Suppressor macrophage treated with lipopolysaccharide for 1 hour (primary cell): ENCODE results near the gene PIK3C2B.
"Not testable (repeated sequence)": the region's sequence is repeated elsewhere in the genome, so short reads cannot be mapped to it uniquely, and the experiment has no call there.

Source experiments
- DNase-seq, 3 donors: peaks; one replicate each; pipeline ENCODE4 v3.0.0-alpha.2; 2020 to 2022

PIK3C2B gene, protein sequence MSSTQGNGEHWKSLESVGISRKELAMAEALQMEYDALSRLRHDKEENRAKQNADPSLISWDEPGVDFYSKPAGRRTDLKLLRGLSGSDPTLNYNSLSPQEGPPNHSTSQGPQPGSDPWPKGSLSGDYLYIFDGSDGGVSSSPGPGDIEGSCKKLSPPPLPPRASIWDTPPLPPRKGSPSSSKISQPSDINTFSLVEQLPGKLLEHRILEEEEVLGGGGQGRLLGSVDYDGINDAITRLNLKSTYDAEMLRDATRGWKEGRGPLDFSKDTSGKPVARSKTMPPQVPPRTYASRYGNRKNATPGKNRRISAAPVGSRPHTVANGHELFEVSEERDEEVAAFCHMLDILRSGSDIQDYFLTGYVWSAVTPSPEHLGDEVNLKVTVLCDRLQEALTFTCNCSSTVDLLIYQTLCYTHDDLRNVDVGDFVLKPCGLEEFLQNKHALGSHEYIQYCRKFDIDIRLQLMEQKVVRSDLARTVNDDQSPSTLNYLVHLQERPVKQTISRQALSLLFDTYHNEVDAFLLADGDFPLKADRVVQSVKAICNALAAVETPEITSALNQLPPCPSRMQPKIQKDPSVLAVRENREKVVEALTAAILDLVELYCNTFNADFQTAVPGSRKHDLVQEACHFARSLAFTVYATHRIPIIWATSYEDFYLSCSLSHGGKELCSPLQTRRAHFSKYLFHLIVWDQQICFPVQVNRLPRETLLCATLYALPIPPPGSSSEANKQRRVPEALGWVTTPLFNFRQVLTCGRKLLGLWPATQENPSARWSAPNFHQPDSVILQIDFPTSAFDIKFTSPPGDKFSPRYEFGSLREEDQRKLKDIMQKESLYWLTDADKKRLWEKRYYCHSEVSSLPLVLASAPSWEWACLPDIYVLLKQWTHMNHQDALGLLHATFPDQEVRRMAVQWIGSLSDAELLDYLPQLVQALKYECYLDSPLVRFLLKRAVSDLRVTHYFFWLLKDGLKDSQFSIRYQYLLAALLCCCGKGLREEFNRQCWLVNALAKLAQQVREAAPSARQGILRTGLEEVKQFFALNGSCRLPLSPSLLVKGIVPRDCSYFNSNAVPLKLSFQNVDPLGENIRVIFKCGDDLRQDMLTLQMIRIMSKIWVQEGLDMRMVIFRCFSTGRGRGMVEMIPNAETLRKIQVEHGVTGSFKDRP (N-terminal part only)

DNA sequence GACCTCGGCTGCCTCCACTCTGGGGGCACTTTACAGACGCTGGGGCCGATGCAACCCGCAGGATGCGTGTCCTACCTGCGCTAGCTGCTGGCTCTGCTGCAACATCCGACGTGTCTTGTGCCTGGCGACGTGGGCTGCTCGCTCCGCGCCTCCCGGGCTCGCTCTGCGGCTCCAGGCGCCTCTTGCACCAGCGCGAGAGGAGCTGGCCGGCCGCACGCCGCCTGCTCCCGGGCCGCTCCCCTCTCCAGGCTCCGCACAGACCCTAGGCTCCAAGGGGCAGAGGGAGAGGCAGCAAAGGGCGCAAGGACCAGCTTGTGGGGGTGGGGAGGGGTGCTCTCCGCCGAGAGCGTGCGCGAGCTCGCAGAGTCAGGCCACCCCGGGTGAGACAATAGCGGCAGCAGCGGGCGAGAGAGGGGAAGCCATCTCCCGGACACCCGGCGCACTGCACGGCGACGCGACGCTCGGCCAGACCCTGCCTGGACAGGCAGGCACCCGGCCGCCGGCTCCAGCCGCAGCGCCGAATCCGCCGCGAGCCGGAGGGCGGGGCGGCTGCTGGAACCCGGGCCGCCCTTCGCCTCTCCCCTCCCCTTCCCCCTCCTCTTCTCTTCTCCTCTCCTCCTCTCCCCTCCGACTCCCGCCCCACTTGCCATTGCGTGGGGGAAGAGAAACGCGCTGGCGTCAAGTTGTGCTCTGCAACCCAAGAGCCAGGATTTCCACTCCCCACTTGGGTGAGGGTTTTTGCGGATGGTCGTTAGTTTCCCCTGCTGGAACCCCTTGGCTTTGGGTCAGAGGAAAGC, at the start of gene PIK3C2B:
Gene PIK3C2B (minus strand): TSS at position 525 of the 797 bp plus-strand sequence. CDS start 25,003 bp downstream, outside the sequence.
- peak; percentile 87 to 93 (median 89) for DNase-seq

DNA sequence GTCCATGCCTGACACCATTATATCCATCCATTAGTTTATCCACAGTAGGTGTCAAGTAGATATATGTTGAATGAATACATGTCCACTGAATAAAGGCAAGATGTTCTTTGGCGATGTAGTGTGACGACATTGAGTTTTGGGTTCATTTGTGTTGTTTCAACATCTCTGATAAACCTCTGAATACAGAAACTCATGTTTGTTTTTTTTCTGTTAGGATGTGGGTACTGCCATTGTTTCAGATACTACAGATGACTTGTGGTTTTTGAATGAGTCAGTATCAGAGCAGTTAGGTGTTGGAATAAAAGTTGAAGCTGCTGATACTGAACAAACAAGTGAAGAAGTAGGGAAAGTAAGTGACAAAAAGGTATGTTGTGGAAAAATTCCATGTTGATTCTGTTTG, 49.7 kb upstream of the PIK3C2B start:
- no peak for DNase-seq

DNA sequence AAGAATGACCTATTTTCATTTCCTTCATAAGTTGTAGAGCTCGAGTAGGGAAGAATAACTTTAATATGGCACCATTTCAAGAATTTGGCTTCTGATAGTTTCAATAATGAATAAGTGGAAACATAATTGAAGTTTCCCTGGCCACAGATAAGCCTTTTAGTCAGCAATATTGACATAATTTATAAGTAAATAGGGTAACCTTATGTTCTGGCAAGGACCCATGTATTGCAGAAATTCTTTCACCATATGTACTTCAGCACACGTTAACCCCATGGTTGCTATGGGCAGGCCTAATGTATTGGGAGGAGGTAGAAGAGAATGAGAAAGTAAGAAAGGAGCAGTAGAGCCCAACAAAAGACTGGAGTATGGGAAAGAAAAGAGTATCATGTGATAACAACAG, 47.0 kb upstream of the PIK3C2B start:
- DNase-seq, result no peak

DNA sequence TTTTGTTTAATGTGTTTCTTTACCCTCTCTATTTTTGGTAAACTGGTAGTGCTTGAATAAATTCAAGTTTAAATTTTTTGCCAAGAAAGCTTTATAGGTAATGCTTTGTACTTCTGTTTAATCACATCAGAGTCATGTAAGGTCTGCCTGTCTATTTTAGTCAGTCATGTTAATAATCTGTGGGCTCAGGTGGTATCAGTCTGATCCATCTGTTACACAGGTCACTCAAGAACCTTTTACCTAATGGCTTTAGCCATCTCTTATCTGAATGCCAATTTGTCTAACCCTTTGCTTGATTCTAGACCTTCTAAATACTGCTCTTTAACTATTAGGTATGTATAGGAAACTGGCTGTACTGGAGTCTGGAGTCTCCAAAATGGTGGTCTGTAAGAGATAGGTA, 38.2 kb upstream of the PIK3C2B start:
- DNase-seq, result no peak

DNA sequence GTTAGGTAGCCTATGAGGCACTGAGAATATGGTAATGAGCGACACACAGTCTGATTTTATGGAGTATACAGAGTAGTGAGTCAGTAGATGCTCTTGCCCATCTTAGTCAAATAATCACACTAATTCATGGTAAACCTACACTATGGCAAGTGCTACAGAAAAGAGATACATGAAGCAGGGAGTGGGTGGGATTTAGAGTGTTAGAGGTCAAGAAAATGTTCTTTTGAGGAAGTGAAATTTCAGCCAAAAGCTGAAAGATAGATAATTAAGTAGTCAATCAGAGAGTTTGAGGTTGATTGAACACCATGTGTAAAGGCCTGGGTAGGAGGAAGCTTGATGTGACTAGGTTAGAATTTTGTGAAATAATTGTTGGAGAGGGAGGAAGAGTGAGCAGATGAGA, 36.3 kb upstream of the PIK3C2B start:
- DNase-seq, result peak; percentile 32 to 55 (median 53)

DNA sequence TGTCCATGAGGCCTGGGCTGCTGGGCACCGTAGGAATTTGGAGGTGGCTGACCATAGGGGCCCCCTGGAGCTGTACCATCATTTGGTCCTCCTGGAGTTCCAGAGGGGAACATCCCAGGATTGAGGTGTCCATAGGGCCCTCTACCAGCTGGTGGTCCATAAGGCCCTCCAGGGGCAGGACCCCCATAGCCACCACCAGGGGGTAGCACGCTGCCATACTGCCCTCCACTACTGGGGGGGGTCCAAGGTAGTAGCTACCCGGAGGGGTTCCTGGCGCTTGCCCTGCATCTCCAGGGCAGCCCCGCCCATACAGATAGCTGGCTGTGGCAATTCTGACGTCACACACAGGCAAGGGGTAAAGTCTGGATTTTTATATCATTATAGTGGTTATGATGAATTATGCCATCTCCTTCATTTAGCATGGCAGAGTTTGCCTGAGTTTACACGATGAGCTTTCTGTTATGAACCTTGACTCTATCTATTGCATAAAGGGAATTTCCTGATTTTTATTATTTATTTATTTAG, 34.8 kb upstream of the PIK3C2B start:
- no peak for DNase-seq

DNA sequence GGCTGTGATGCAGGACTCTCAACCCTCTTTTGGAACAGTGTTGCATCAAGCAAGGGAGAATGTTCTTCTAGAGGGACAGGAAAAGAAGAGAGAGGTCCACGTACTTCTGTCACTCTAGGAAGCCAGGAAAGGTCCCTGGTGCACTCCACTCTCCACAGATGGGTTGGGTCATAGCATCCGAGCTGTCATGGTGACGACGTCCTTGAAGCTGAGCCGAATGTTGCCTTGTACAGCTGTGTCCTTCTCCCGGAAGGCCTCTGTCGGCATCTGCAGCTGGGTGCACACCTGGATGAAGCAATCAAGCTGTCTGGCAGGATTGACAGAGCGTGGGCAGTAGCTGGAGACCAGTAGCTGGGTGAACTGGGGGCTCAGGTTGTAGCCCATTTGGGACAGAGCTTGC, 34.1 kb upstream of the PIK3C2B start:
- no peak for DNase-seq

DNA sequence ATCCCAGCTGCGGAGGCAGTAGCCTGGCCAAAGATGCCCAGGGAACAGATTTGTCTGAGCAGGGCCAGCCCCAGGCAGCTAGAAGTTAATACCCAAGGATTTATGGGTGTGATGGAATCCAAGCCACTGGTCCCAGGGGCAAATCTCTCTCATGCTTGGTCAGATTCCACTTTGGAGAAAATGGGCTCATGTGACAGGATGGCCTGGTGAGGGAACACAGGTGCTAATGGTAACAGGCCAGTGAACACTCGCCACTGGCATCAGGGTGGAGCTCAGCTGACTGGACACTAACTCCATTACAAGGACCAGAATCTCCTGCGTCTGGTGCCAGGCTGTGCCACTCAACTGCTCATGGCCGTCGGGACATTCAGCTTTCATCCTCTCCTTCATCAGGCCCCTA, 33.6 kb upstream of the PIK3C2B start:
- DNase-seq, result no peak

DNA sequence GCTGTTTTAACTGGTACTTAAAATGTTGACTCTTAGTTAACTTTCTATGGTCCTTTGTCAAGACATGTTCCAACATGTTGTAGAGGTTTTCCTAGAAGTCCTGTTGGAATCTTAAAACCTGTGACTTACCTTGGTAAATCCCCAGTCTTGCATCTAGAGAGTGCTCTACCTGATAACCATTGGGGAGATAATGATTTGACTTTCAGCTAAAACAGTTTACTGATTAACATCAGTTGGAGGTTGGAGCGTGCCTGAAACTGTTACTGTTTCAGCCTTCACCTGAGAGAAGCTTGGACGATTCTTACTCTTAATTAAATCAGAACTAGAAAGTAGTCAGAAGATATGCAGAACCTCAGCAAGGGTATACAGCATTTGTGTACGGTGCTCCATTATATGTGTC, 30.4 kb upstream of the PIK3C2B start:
- DNase-seq, result no peak

DNA sequence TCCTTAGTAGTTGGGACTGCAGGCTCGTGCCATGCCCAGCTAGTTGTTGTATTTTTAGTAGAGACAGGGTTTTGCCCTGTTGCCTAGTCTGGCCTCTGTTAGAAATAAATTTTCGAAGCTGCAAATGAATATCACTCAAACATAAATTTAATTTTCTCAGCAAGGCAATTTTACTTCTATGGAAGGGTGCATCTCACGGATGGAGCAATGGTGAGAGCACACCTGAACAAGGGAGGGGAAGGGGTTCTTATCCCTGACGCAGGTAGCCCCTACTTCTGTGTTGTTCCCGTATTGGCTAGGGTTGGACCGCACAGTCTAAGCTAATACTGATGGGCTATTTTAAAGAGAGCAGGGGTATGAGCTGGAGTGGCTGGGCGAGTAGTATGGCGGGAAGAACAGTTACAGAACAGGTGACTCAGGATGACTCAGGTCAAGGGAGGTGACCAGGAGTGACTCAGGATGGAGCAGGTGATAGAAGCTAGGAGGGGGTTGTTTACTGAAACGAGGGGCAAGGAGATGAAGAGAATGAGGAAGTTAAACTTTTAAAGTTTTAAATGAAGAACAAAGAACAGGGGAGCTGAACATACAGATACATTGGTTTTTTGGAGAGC, 29.1 kb upstream of the PIK3C2B start:
- no peak for DNase-seq

DNA sequence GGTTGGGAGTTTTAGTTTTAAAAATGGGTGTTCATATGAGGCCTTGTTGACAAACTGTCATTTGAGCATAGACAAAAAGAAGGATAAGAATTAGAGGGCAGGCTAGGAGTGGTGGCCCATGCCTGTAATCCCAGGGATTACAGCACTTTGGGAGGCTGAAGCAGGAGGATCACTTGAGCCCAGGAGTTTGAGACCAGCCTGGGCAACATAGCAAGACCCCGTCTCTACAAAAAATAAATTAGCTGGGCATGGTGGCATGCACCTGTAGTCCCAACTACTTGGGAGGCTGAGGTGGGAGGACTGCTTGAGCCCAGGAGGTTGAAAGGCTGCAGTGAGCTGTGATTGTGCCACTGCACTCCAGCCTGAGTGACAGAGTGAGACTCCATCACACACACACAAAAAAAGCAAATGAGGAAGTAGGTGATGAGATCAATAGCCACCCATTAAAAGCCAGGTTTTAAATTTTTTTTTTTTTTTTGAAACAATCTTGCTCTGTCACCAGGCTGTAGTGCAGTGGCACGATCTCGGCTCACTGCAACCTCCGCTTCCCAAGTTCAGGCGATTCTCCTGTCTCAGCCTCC, 27.4 kb upstream of the PIK3C2B start:
- not testable (repeated sequence) for DNase-seq

DNA sequence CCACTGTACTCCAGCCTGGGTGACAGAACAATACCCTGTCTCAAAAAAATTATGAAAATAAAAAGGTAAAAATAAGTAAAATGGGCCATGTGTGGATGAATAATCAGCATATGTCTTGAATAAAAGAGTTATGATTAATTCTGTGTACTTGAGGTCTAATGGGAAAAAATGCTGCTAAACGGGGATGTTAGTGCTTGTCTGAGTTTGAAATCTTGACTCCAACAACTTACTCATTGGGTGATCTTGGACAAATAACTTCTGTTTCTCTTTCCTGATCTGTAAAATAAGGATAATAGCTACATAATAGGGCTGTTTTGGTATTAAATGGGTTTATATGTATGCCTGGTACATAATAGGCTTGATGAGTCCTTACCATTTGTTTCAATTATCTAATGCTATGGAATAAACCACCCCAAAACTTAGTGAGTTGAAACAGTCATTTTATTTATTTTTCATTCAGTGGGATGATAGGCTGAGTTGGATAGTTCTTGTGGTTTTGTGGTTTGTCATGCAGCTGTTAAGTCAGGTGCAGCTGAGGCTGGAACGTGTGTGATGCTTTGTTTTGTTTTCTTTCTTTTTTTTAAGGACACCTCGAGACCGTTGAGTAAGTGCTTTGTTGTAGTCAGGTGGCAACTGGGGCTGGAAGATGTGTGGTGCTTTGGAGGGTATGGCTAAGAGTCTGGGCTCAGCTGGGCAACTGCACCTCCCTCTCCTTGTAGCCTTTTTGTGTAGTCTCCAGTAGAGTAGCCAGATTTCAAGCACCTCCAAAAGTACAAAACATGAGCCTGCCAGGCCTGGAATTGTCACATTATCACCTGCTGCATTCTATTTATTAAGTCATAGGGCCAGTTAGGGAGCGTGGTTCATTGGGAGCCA, 26.5 kb upstream of the PIK3C2B start:
- peak; percentile 45 to 58 (median 57) for DNase-seq

DNA sequence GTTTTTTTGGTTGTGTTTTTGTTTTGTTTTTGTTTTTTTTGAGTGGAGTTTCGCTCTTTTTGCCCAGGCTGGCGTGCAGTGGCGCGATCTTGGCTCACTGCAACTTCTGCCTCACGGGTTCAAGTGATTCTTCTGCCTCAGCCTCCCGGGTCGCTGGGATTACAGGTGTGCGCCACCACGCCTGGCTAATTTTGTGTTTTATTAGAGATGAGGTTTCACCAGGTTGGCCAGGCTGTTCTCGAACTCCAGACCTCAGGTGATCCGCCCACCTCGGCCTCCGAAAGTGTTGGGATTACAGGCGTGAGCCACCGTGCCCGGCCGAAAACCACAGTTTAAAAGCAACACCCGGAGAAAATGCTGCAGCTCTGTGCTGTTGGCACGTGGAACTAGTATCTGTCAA, 22.8 kb upstream of the PIK3C2B start:
- DNase-seq, result not testable (repeated sequence)

DNA sequence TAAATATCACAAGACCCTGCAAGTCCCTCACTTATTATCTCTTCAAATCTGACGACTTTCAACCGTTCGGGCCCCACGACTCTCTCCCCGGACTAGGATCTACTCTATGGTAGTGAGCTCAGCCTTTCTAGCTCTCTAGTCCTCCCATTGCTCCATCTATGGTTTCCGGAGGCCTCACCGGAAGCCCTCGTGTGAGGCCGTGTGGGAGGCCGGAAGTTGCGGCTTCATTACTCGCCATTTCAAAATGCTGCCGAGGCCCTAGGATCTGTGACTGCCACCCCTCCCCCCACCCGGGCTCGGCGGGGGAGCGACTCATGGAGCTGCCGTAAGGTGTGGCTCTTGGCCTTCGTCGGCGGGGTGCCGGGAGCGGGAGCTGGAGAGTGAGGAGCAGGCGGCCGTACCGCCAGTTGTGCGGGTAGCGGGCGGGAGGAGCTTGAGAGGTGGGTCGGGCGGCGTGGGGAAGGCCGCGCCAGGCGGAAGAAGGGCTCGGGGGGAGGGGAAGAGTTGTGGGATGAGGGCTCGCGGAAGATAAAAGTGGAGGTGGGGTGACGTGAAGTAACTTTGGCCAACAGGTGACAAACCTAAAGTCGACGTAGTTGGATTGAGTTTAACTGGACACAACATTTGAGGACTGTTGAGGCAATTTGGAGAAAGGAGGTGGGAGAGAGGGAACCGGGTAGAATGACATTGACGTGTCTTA, 21.7 kb upstream of the PIK3C2B start, which contains the start of gene MDM4:
Gene MDM4 (plus strand): TSS at position 227 of the 700 bp plus-strand sequence. CDS start 9,113 bp downstream, outside the sequence.
- peak; percentile 97 to 99 (median 99) for DNase-seq

DNA sequence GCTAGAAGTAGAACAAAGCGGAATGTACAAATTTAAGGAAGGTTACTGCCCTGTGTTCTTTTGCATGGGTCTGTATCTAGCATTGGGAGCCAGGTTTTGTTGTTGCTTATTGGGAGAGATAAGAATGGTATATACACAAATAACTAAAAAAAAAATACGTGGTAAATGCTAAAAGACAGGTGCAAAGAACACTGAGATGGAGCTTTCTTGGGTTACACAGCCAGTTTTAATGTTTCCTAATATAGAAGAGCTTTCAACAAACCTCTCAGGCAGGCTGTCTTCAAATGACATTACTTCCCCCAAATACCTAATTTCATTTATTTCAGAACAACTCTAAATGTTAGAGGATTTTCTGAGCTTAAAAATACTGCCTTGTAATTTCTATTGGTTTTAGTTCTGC, 20.2 kb upstream of the PIK3C2B start:
- no peak for DNase-seq

DNA sequence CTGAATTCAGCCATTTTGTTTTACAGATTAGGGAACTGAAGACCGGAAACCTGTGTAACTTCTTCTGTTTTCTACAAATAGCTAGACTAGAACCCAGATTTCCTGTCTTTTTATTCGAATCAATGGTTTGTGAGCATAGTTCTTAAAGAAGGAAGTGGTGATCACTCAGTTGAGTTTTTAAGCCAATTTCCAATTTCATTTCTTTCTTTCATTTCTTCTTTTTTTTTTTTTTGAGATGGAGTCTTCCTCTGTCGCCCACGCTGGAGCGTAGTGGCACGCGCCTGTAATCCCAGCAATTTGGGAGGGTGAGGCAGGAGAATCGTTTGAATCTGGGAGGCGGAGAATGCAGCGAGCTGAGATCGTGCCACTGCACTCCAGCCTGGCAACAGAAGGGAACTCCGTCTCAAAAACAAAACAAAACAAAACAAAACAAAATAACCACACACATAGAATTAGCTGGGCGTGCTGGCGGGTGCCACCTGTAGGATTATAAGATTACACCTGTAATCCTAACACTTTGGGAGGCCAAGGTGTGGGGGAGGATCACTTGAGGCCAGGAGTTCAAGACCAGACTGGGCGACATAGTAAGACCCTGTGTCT, 18.6 kb upstream of the PIK3C2B start:
- peak; percentile 83 to 92 (median 85) for DNase-seq

DNA sequence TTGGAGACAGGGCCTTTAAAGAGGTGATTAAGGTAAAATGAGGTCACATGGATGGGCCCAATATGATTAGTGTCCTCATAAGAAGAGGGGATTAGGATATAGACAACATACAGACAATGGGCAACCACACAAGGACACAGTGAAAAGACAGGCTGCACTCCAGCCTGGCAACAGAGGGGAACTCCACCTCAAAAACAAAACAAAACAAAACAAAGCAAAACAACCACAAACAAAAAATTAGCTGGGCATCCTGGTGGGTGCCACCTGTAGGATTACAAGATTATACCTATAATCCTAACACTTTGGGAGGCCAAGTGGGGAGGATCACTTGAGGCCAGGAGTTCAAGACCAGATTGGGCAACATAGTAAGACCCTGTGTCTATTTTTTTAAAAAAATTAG, 16.8 kb upstream of the PIK3C2B start:
- no peak for DNase-seq

DNA sequence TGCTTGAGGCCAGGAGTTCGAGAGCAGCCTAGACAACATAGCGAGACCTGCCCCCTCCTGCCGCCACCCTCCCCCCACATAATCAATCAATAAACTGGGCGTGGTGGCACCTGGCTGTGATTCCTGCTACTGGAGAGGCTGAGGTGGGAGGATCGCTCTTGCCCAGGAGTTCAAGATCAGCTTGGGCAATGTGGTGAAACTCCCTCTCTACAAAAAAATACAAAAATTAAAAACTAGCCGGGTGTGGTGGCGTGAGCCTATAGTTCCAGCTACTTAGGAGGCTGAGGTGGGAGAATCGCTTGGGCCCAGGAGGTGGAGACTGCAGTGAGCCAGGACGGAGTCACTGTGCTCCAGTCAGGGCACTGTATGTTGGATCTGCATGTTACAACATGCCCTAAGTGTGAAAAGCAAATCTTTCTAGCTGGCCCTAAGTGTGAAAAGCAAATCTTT, 14.6 kb upstream of the PIK3C2B start:
- DNase-seq, result no peak
